ENCODE measurements around the gene CTIF. TPM values are rescaled to one million over a fixed set of nuclear protein-coding genes. Genes with fewer than 3 reads are reported as not detected.

The CTIF gene
- total and polyA plus RNA-seq, 2 experiments from 2014 or later: 8.6 to 14.4 TPM

DNA sequence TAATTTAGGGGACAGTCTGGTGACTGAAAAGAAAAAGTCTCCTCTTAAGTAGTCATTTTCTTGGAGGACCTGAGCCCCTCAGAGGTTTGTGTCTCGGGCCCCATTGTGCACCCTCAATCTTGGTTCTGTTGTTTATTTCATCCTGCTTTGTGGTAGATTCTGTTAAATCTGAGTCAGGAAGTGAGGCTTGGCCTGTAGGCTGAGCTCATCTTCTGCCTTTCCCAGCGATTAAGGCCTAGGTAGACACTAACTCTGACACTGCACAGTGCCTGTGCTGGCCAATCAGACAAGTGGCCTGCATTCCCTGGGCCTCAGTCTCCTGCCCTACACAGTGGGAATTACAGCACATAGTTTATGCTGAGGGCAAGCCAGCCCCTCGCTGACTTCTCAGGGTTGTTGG, 80.2 kb downstream of the CTIF start:
- H3K27me3 ChIP-seq (ENCODE audit: insufficient read depth): no peaks in the 10 kb centered on the region
- no peak overlapping the region for H2AFZ ChIP-seq
- peaks cover 52% of the 10 kb centered on the region for H3K4me1 Mint-ChIP-seq
- H3K79me2 ChIP-seq (replicated peaks; ENCODE audit: insufficient read depth): peaks cover 10% of the 10 kb centered on the region; the same call in 1 of the 2 replicates
- H3K36me3 ChIP-seq (ENCODE audit: insufficient read depth): no peaks in the 10 kb centered on the region
- H3K9me3 Mint-ChIP-seq: no peaks in the 10 kb centered on the region; the same call in 2 of the 3 replicates
- H3K27ac ChIP-seq (ENCODE audit: low read depth): no peak overlapping the region
- no peak overlapping the region for H3K27ac Mint-ChIP-seq
- H3K4me3 ChIP-seq: no peak overlapping the region
- H3K4me3 Mint-ChIP-seq: no peak overlapping the region
- H3K27me3 Mint-ChIP-seq (ENCODE audit: insufficient read depth, low read depth, poor library complexity): peaks cover 18% of the 10 kb centered on the region
- DNase-seq (ENCODE audit: low spot score): no peak
- peaks cover 14% of the 10 kb centered on the region; the same call in 1 of the 2 replicates for H3K4me1 ChIP-seq (ENCODE audit: insufficient read depth)
- no peak overlapping the region for H3K4me2 ChIP-seq
- ATAC-seq: no peak
- H3K9me2 ChIP-seq (ENCODE audit: insufficient read depth): no peaks in the 10 kb centered on the region
- no peaks in the 10 kb centered on the region for H3K36me3 Mint-ChIP-seq (ENCODE audit: low read depth)
- no peaks in the 10 kb centered on the region for H4K20me1 ChIP-seq (replicated peaks; ENCODE audit: insufficient read depth)
- H3F3A ChIP-seq (replicated peaks; ENCODE audit: low read depth): no peaks in the 10 kb centered on the region
- TF ChIP-seq STAT1 (IDR thresholded peaks at IDR 0.05; ENCODE audit: unreplicated experiment) (no peak), JUNB (IDR thresholded peaks at IDR 0.05; ENCODE audit: unreplicated experiment) (no peak), NANOG (IDR thresholded peaks at IDR 0.05; ENCODE audit: borderline replicate concordance) (no peak), POLR2AphosphoS5 (IDR thresholded peaks at IDR 0.05; ENCODE audit: low read depth) (no peak), EZH2 (IDR thresholded peaks at IDR 0.05; ENCODE audit: low read depth, unreplicated experiment) (no peak)

DNA sequence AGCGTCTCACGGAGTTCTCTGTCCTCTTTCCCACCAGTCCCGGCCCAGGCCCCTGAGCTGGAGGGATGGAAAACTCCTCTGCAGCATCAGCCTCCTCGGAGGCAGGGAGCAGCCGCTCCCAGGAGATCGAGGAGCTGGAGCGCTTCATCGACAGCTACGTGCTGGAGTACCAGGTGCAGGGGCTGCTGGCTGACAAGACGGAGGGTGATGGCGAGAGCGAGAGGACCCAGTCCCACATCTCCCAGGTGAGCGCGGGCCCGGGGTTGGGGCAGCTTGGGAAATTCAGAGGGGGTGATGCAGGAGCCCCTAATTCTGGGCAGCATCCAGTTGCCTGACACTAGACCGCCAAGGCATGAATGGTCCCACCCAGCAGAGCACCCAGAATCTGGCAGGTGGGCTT, 80.7 kb downstream of the CTIF start:
- Mint-ChIP-seq H3K4me1 (peaks cover 52% of the 10 kb centered on the region), H3K36me3 (ENCODE audit: low read depth) (no peaks in the 10 kb centered on the region), H3K27ac (no peak overlapping the region), H3K9me3 (no peaks in the 10 kb centered on the region; the same call in 2 of the 3 replicates), H3K4me3 (no peak overlapping the region), H3K27me3 (ENCODE audit: insufficient read depth, low read depth, poor library complexity) (peaks cover 19% of the 10 kb centered on the region)
- H3K4me3 ChIP-seq: no peak overlapping the region
- H3K79me2 ChIP-seq (replicated peaks; ENCODE audit: insufficient read depth): peaks cover 5% of the 10 kb centered on the region; the same call in 1 of the 2 replicates
- H3F3A ChIP-seq (replicated peaks; ENCODE audit: low read depth): no peaks in the 10 kb centered on the region
- no peak overlapping the region for H3K27ac ChIP-seq (ENCODE audit: low read depth)
- no peaks in the 10 kb centered on the region for H3K36me3 ChIP-seq (ENCODE audit: insufficient read depth)
- H4K20me1 ChIP-seq (replicated peaks; ENCODE audit: insufficient read depth): no peaks in the 10 kb centered on the region
- no peak overlapping the region for H3K4me2 ChIP-seq
- no peak for ATAC-seq
- no peak for DNase-seq (ENCODE audit: low spot score)
- no peaks in the 10 kb centered on the region for H3K27me3 ChIP-seq (ENCODE audit: insufficient read depth)
- no peak overlapping the region for H2AFZ ChIP-seq
- H3K9me2 ChIP-seq (ENCODE audit: insufficient read depth): no peaks in the 10 kb centered on the region
- peaks cover 13% of the 10 kb centered on the region; the same call in 1 of the 2 replicates for H3K4me1 ChIP-seq (ENCODE audit: insufficient read depth)
- TF ChIP-seq STAT1 (IDR thresholded peaks at IDR 0.05; ENCODE audit: unreplicated experiment) (no peak), JUNB (IDR thresholded peaks at IDR 0.05; ENCODE audit: unreplicated experiment) (no peak), CREB1 (CRISPR knock-in tag; IDR thresholded peaks at IDR 0.05; ENCODE audit: low read depth) (no peak), ZNF114 (CRISPR knock-in tag; IDR thresholded peaks at IDR 0.05) (no peak)
- TF ChIP-seq, protein P1, sequence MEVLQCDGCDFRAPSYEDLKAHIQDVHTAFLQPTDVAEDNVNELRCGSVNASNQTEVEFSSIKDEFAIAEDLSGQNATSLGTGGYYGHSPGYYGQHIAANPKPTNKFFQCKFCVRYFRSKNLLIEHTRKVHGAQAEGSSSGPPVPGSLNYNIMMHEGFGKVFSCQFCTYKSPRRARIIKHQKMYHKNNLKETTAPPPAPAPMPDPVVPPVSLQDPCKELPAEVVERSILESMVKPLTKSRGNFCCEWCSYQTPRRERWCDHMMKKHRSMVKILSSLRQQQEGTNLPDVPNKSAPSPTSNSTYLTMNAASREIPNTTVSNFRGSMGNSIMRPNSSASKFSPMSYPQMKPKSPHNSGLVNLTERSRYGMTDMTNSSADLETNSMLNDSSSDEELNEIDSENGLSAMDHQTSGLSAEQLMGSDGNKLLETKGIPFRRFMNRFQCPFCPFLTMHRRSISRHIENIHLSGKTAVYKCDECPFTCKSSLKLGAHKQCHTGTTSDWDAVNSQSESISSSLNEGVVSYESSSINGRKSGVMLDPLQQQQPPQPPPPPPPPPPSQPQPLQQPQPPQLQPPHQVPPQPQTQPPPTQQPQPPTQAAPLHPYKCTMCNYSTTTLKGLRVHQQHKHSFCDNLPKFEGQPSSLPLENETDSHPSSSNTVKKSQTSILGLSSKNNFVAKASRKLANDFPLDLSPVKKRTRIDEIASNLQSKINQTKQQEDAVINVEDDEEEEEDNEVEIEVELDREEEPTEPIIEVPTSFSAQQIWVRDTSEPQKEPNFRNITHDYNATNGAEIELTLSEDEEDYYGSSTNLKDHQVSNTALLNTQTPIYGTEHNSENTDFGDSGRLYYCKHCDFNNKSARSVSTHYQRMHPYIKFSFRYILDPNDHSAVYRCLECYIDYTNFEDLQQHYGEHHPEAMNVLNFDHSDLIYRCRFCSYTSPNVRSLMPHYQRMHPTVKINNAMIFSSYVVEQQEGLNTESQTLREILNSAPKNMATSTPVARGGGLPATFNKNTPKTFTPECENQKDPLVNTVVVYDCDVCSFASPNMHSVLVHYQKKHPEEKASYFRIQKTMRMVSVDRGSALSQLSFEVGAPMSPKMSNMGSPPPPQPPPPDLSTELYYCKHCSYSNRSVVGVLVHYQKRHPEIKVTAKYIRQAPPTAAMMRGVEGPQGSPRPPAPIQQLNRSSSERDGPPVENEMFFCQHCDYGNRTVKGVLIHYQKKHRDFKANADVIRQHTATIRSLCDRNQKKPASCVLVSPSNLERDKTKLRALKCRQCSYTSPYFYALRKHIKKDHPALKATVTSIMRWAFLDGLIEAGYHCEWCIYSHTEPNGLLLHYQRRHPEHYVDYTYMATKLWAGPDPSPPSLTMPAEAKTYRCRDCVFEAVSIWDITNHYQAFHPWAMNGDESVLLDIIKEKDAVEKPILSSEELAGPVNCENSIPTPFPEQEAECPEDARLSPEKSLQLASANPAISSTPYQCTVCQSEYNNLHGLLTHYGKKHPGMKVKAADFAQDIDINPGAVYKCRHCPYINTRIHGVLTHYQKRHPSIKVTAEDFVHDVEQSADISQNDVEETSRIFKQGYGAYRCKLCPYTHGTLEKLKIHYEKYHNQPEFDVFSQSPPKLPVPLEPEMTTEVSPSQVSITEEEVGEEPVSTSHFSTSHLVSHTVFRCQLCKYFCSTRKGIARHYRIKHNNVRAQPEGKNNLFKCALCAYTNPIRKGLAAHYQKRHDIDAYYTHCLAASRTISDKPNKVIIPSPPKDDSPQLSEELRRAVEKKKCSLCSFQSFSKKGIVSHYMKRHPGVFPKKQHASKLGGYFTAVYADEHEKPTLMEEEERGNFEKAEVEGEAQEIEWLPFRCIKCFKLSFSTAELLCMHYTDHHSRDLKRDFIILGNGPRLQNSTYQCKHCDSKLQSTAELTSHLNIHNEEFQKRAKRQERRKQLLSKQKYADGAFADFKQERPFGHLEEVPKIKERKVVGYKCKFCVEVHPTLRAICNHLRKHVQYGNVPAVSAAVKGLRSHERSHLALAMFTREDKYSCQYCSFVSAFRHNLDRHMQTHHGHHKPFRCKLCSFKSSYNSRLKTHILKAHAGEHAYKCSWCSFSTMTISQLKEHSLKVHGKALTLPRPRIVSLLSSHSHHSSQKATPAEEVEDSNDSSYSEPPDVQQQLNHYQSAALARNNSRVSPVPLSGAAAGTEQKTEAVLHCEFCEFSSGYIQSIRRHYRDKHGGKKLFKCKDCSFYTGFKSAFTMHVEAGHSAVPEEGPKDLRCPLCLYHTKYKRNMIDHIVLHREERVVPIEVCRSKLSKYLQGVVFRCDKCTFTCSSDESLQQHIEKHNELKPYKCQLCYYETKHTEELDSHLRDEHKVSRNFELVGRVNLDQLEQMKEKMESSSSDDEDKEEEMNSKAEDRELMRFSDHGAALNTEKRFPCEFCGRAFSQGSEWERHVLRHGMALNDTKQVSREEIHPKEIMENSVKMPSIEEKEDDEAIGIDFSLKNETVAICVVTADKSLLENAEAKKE (CRISPR knock-in tag; IDR thresholded peaks at IDR 0.05): no peak
- TF ChIP-seq, protein P2, sequence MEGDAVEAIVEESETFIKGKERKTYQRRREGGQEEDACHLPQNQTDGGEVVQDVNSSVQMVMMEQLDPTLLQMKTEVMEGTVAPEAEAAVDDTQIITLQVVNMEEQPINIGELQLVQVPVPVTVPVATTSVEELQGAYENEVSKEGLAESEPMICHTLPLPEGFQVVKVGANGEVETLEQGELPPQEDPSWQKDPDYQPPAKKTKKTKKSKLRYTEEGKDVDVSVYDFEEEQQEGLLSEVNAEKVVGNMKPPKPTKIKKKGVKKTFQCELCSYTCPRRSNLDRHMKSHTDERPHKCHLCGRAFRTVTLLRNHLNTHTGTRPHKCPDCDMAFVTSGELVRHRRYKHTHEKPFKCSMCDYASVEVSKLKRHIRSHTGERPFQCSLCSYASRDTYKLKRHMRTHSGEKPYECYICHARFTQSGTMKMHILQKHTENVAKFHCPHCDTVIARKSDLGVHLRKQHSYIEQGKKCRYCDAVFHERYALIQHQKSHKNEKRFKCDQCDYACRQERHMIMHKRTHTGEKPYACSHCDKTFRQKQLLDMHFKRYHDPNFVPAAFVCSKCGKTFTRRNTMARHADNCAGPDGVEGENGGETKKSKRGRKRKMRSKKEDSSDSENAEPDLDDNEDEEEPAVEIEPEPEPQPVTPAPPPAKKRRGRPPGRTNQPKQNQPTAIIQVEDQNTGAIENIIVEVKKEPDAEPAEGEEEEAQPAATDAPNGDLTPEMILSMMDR (conservative IDR thresholded peaks at IDR 0.05; ENCODE audit: low read depth in 2 of 2): no peak
- TF ChIP-seq, protein P3, sequence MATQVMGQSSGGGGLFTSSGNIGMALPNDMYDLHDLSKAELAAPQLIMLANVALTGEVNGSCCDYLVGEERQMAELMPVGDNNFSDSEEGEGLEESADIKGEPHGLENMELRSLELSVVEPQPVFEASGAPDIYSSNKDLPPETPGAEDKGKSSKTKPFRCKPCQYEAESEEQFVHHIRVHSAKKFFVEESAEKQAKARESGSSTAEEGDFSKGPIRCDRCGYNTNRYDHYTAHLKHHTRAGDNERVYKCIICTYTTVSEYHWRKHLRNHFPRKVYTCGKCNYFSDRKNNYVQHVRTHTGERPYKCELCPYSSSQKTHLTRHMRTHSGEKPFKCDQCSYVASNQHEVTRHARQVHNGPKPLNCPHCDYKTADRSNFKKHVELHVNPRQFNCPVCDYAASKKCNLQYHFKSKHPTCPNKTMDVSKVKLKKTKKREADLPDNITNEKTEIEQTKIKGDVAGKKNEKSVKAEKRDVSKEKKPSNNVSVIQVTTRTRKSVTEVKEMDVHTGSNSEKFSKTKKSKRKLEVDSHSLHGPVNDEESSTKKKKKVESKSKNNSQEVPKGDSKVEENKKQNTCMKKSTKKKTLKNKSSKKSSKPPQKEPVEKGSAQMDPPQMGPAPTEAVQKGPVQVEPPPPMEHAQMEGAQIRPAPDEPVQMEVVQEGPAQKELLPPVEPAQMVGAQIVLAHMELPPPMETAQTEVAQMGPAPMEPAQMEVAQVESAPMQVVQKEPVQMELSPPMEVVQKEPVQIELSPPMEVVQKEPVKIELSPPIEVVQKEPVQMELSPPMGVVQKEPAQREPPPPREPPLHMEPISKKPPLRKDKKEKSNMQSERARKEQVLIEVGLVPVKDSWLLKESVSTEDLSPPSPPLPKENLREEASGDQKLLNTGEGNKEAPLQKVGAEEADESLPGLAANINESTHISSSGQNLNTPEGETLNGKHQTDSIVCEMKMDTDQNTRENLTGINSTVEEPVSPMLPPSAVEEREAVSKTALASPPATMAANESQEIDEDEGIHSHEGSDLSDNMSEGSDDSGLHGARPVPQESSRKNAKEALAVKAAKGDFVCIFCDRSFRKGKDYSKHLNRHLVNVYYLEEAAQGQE (IDR thresholded peaks at IDR 0.05; ENCODE audit: unreplicated experiment): no peak
